Karpas-422 (cell line): ENCODE measurements around the gene SMIM44. TPM values are rescaled to one million over a fixed set of nuclear protein-coding genes. Genes with fewer than 3 reads are reported as not detected.
A peak's percentile ranks its signal among the peaks of the same experiment; 100 is the strongest.

Experiments
- DNase-seq: peaks from one replicate; pipeline ENCODE4 v3.0.0-alpha.2; 2015
- H2AFZ ChIP-seq: fragments of 200-600 bp; sonication (generic); 2 replicates; pipeline ENCODE4 v1.6.1; 2014; ENCODE audit warnings: antibody characterized with exemption, low read length, mixed read lengths
- H3K27ac ChIP-seq: fragments of 200-600 bp; sonication (generic); 2 replicates; pipeline ENCODE4 v1.5.1; 2014; ENCODE audit warnings: mild to moderate bottlenecking, low read length, moderate library complexity
- H3K27me3 ChIP-seq: fragments of 200-600 bp; sonication (generic); 2 replicates; pipeline ENCODE4 v1.6.1; 2014; ENCODE audit warnings: low read length, mixed read lengths
- H3K36me3 ChIP-seq: fragments of 200-600 bp; sonication (generic); 2 replicates; pipeline ENCODE4 v1.6.1; 2014; ENCODE audit warnings: low read length, mixed read lengths; ENCODE audit not compliant: insufficient read depth
- H3K4me1 ChIP-seq: fragments of 200-600 bp; sonication (generic); 2 replicates; pipeline ENCODE4 v1.6.1; 2014; ENCODE audit warnings: mild to moderate bottlenecking, low read length, mixed read lengths
- H3K4me2 ChIP-seq: fragments of 200-600 bp; sonication (generic); 2 replicates; pipeline ENCODE4 v1.6.1; 2014; ENCODE audit warnings: low read length, low read depth, mild to moderate bottlenecking; ENCODE audit not compliant: poor library complexity, severe bottlenecking
- H3K4me3 ChIP-seq: fragments of 200-600 bp; sonication (generic); 2 replicates; pipeline ENCODE4 v1.5.1; 2014; ENCODE audit warnings: mild to moderate bottlenecking, antibody characterized with exemption, low read length, mixed read lengths
- H3K79me2 ChIP-seq: fragments of 200-600 bp; sonication (generic); 2 replicates; pipeline ENCODE4 v1.6.1; 2014; ENCODE audit warnings: mild to moderate bottlenecking, low read length, mixed read lengths
- H3K9ac ChIP-seq: fragments of 200-600 bp; sonication (generic); 2 replicates; pipeline ENCODE4 v1.6.0; 2014; ENCODE audit warnings: low read length
- H3K9me2 ChIP-seq: fragments of 200-600 bp; sonication (generic), shearing (Covaris generic); replicated peaks from 2 replicates; pipeline ENCODE4 v1.6.0; 2014; ENCODE audit warnings: mild to moderate bottlenecking, low read length, moderate library complexity; ENCODE audit not compliant: insufficient read depth
- H3K9me3 ChIP-seq: fragments of 300-700, 200-600 bp; sonication (generic); 2 replicates; pipeline ENCODE4 v1.6.1; 2014; ENCODE audit warnings: low read length, mixed read lengths
- H4K20me1 ChIP-seq: fragments of 200-600 bp; sonication (generic); 2 replicates; pipeline ENCODE4 v1.6.1; 2014; ENCODE audit warnings: mild to moderate bottlenecking, antibody characterized with exemption, low read length, low read depth; ENCODE audit not compliant: insufficient read depth
- total RNA-seq: library from RNA; depleted of rRNA; stranded (reverse); fragments of >200 nt; shearing (Covaris generic); gene quantifications from 2 replicates; pipeline ENCODE4 v1.2.3, GENCODE V29; 2014; ENCODE audit warnings: low replicate concordance

SMIM44 gene
- total RNA-seq, 1 experiment from 2014 or later = not detected

DNA sequence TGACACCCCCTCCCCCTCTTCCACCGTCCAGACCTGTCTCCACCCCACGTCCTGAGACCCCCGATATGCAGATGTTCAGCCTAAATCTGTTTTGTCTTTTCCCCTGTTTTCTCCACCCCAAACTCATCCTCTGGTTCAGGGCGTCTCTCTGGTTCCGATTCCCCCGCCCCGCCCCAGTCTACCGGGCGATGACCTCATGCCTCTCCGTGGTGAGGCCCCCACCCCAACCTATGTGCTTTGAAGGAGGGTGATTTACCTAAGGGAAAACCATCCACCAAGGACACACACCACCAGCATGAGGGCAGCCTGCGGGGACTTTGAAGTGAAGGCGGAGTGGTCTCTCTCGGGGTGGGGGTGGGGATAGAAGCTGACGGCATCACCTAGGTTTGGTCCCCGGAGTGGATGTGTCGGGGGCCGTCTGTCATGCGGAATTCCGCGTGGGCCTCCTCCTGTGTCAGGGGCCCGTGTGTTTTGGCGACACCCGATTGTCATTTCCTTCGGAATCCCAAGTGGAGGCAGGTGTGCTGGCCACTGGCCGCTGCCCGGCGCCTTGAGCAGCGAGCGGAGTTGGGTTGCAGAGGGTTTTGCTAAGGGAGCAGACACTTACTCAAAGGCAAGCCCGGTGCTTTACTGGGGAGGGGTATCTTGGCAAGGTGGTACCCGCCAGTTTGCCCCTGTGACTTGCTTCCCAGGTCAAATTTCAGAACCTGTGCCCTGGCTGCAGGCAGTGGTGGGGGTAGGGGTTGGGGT, 24.3 kb upstream of the SMIM44 start:
- Histone ChIP-seq H3K4me1 (peaks cover 19% of the 10 kb centered on the region), H3K4me2 (peak overlapping the region; percentile 73), H3K27me3 (no peaks in the 10 kb centered on the region), H3K4me3 (peak overlapping the region; percentile 88), H3K9me3 (no peaks in the 10 kb centered on the region), H2AFZ (no peak overlapping the region), H4K20me1 (peaks cover 19% of the 10 kb centered on the region; the same call in 1 of the 2 replicates), H3K9ac (peak overlapping the region; percentile 97), H3K79me2 (peaks cover 67% of the 10 kb centered on the region), H3K27ac (no peak overlapping the region), H3K9me2 (no peaks in the 10 kb centered on the region), H3K36me3 (no peaks in the 10 kb centered on the region)
- DNase-seq = no peak

DNA sequence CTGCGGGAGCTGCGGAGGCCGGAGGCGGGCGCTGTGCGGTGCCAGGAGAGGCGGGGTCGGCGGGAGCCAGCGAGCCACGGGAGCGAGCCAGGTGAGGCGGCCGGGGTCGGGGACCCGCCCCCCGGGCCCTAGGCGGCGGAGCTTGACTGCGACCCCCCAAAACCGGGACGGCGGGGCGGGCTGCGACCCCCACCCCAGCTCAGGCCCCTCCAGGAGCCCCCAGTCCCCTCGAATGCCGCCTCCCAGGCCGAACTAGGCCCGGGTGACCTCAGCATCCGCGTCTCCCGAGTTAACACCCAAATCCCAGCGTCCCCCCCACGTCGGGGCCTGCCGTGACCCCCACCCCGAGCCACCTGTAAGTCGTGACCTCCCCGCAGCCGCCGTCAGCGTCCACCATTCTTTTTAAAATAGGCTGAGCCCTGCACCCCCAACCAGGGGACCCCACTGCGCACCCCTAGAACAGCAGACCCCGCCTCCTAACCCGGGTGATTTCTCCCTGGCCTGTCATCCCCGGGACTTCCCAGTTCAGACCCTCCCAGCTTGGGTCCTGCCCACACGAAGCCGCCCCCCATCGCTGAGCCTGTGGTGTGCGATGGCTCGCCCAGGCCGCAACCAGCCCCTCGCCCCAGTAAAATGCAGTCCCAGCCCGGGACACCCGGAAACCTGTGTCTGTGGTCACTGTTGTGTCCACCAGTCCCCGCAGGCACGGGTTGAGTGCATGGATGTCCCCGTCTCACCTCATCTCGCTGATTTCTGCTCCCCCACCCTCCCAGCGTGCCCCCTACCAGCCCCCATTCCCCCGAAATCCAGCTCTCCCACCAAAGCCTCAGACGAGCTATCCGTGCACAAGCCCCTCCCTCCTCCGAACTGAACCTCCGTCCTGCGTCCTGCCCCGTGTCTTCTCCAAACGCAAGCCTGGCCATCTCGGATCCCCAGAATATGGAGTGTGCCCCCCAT, 23.4 kb upstream of the SMIM44 start:
- Histone ChIP-seq H3K9me2 (no peaks in the 10 kb centered on the region), H3K36me3 (no peaks in the 10 kb centered on the region), H4K20me1 (peaks cover 14% of the 10 kb centered on the region; the same call in 1 of the 2 replicates), H3K4me2 (peak overlapping the region; percentile 73), H3K79me2 (peaks cover 58% of the 10 kb centered on the region), H3K9ac (peak overlapping the region; percentile 97), H3K9me3 (no peaks in the 10 kb centered on the region), H3K4me3 (peak overlapping the region; percentile 88), H2AFZ (no peak overlapping the region), H3K4me1 (peaks cover 19% of the 10 kb centered on the region), H3K27me3 (no peaks in the 10 kb centered on the region), H3K27ac (peak overlapping the region; percentile 57)
- peak; percentile 64 for DNase-seq

DNA sequence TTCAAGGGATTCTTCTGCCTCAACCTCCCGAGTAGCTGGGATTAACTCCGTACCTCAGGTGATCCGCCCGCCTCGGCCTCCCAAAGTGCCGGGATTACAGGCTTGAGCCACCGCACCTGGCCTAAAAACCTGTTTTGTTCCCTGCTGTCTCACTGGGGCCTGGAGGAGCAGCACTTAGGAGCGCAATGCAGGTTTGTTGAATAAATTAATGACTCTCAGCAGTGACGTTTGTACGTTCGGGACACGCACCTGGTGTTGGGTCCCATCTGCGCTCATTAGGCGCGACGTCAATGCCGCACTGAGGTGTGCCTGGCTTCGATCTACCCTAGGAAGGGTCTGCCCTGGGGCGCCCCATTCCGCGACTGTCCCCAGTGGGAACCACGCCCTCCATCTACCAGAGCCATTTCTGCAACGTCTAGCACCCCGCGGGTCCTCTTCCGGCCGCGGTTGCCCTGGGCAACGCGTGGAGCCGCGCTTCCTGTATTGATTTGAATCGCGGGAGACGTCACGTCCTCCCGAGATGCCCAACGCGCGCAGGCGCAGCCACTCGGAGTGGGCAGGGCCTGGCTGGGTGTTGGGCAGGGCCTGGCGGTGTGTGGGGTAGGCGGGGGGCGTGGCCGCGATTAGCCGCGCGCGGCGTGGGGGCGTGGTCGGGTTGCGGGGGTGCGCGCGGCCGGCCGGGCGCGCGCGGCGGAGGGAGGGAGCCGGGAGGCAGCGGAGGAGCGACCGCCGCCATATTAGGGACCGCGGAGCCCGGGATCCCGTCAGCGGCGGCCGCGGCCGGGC, 22.6 kb upstream of the SMIM44 start, which contains the start of gene FZR1:
Gene FZR1 (plus strand): TSS at position 714 of the 786 bp plus-strand sequence. CDS start 16,679 bp downstream, outside the sequence.
- no peaks in the 10 kb centered on the region for H3K36me3 ChIP-seq

DNA sequence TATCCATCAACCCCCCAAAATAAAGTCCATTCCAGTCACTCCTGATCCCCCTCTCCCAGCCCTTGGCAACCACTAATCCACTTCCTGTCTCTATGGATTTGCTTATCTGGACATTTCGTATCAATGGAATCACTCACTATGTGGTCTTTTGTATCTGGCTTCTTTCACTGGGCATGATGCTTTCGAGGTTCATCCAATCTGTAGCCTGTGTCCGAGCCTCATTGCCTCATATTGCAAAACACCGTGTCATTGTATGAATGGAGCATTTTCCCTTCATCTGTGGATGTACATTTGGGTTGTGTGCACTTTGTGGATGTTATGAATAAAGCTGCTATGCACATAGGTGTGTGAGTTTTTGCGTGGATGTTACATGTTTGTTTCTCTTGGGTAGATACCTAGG, 21.5 kb upstream of the SMIM44 start:
- H3K4me1 ChIP-seq = peaks cover 20% of the 10 kb centered on the region
- H3K27ac ChIP-seq = no peak overlapping the region
- H3K4me2 ChIP-seq = peak overlapping the region; percentile 89
- H2AFZ ChIP-seq = no peak overlapping the region
- H3K9me3 ChIP-seq = no peaks in the 10 kb centered on the region
- no peaks in the 10 kb centered on the region for H3K27me3 ChIP-seq
- peaks cover 46% of the 10 kb centered on the region for H3K79me2 ChIP-seq
- H3K4me3 ChIP-seq = peak overlapping the region; percentile 76; the same call in 1 of the 2 replicates
- no peak for DNase-seq
- H3K36me3 ChIP-seq = no peaks in the 10 kb centered on the region
- H3K9ac ChIP-seq = peak overlapping the region; percentile 85
- H3K9me2 ChIP-seq = no peaks in the 10 kb centered on the region
- peaks cover 10% of the 10 kb centered on the region; the same call in 1 of the 2 replicates for H4K20me1 ChIP-seq

More for the DNA sequence above, 22.6 kb upstream of the SMIM44 start, which contains the start of gene FZR1:
- Histone ChIP-seq H3K4me3 (peak within 1 kb of the TSS; percentile 88), H3K4me1 (peaks cover 19% of the 10 kb centered on the region), H4K20me1 (peaks cover 11% of the 10 kb centered on the region; the same call in 1 of the 2 replicates), H3K9ac (peak within 1 kb of the TSS; percentile 97), H3K27me3 (no peaks in the 10 kb centered on the region), H3K79me2 (peaks cover 49% of the 10 kb centered on the region), H2AFZ (peak within 1 kb of the TSS; percentile 96), H3K4me2 (peak within 1 kb of the TSS; percentile 89), H3K9me3 (no peaks in the 10 kb centered on the region), H3K27ac (peak within 1 kb of the TSS; percentile 79), H3K9me2 (no peaks in the 10 kb centered on the region)
- DNase-seq = peak; percentile 100

DNA sequence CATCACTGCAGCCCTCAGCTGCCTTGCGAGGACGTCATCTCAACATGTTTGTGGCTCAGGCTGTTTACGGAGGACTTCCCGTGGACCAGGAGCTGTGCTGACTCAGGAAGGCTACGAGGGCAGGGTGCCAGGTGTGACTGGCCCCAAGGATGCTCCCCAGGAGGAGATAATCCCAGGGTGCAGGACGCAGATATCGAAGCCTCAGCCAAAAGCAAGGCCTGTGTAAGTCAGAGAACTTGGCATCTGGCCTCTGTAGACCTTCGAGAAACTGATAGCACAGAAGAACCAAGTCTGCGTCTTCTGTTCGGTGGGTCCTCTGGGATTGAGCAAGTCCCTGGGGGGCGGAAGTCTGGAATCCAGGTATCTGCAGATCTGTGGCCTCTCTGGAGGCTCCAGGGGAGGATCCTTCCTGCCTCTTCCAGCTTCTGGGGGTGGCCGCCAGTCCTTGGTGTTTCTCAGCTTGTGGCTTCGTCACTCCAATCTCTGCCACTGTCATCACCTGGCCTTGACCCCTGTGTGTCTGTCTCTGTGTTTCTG, 19.9 kb upstream of the SMIM44 start:
- no peaks in the 10 kb centered on the region for H3K9me3 ChIP-seq
- peaks cover 28% of the 10 kb centered on the region for H3K4me1 ChIP-seq
- H3K9ac ChIP-seq = no peak overlapping the region
- H3K27ac ChIP-seq = no peak overlapping the region
- H3K9me2 ChIP-seq = no peaks in the 10 kb centered on the region
- no peak for DNase-seq
- H3K4me2 ChIP-seq = no peak overlapping the region
- H3K4me3 ChIP-seq = no peak overlapping the region
- H3K36me3 ChIP-seq = no peaks in the 10 kb centered on the region
- peaks cover 43% of the 10 kb centered on the region for H3K79me2 ChIP-seq
- H4K20me1 ChIP-seq = peaks cover 5% of the 10 kb centered on the region; the same call in 1 of the 2 replicates
- H2AFZ ChIP-seq = no peak overlapping the region
- no peaks in the 10 kb centered on the region for H3K27me3 ChIP-seq

DNA sequence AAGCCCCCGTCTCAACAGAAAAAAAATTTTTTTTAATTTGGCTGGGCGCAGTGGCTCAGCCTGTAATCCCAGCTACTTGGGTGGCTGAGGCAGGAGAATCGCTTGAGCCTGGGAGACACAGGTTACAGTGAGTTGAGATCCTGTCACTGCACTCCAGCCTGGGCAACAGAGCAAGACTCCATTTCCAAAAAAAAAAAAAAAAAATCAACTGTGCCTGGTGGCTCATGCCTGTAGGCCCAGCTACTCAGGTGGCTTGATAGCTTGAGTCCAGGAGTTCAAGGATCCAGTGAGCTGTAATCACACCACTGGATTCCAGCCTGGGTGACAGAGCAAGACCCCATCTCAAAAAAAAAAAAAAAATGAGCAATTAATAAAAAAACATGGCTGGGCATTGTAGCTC, 18.5 kb upstream of the SMIM44 start:
- no peak for DNase-seq
- H3K9me2 ChIP-seq = no peaks in the 10 kb centered on the region

DNA sequence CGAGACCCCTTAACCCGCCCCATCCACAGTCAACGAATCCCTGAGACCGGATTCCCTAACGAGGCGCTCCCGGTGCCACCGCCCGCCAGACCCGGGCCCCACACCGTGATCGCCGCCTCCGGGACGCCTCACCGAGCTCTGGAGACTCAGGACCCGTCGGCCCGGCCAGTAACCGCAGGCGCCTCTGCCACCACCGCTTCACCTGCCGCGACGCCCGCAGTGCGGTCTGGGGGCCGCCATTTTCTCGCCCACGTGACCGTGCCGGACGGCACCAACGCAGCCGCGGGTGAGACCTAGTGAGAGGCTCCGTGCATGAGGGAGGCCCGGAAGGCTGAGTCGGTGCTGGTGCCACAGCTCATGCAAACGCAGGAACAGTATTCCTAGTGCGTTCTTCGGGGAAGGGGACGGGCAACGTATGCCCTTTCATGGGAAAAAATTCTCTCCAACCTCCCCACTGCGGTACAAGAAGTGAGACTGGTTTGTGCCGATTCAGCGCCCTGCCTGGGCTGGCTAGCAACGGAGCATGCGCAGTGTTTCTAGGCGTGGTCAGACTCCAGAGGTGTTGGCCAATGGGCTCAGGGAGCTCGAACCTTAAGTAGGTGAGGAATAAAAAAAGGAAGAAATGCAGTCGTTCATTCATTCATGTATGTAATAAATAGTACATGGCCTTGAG, 17.3 kb upstream of the SMIM44 start, which contains the start of gene DOHH:
Gene DOHH (minus strand): TSS at position 246 of the 673 bp plus-strand sequence. CDS start 3,860 bp downstream, outside the sequence.
- Histone ChIP-seq H3K9ac (peak within 1 kb of the TSS; percentile 93), H3K9me3 (no peaks in the 10 kb centered on the region), H2AFZ (peak within 1 kb of the TSS; percentile 24; the same call in 1 of the 2 replicates)

More for the DNA sequence above, 18.5 kb upstream of the SMIM44 start:
- Histone ChIP-seq H3K9me3 (no peaks in the 10 kb centered on the region), H3K4me3 (no peak overlapping the region), H3K27me3 (no peaks in the 10 kb centered on the region), H3K27ac (no peak overlapping the region), H3K4me1 (peaks cover 19% of the 10 kb centered on the region), H3K4me2 (no peak overlapping the region), H3K36me3 (no peaks in the 10 kb centered on the region), H3K9ac (no peak overlapping the region), H3K79me2 (peaks cover 42% of the 10 kb centered on the region), H4K20me1 (no peaks in the 10 kb centered on the region), H2AFZ (no peak overlapping the region)

More for the DNA sequence above, 17.3 kb upstream of the SMIM44 start, which contains the start of gene DOHH:
- Histone ChIP-seq H3K36me3 (no peaks in the 10 kb centered on the region), H3K27me3 (no peaks in the 10 kb centered on the region), H3K79me2 (peaks cover 36% of the 10 kb centered on the region), H4K20me1 (no peaks in the 10 kb centered on the region), H3K4me1 (peaks cover 19% of the 10 kb centered on the region), H3K27ac (peak within 1 kb of the TSS; percentile 56), H3K4me3 (peak within 1 kb of the TSS; percentile 97), H3K4me2 (peak within 1 kb of the TSS; percentile 91), H3K9me2 (no peaks in the 10 kb centered on the region)
- peak; percentile 99 for DNase-seq
